IPS-18c (cell line): Measurements from ENCODE around the gene MRPS30.
"Not testable (repeated sequence)": the region's sequence is repeated elsewhere in the genome, so short reads cannot be mapped to it uniquely, and the experiment has no call there.

Experiments used
- H3K4me3 ChIP-seq: 2 replicates; pipeline ENCODE4 v1.7.0; 2013; ENCODE audit warnings: low read depth, mild to moderate bottlenecking, low read length, moderate library complexity; ENCODE audit not compliant: insufficient read depth
- H3K9me3 ChIP-seq: one replicate; pipeline ENCODE4 v1.6.1; 2013; ENCODE audit warnings: mild to moderate bottlenecking, low read length, moderate library complexity; ENCODE audit not compliant: control insufficient read depth, insufficient read depth

The MRPS30 gene

GRCh38 chr5:44808435-44809214 is at the start of gene MRPS30:
Gene MRPS30, plus strand, starts transcription at chr5:44808947. Its CDS starts 16 bp downstream, at chr5:44808963.
- peak within 1 kb of the TSS; percentile 95 for H3K4me3 ChIP-seq

GRCh38 chr5:44769200-44769876 is 39.4 kb upstream of the MRPS30 start:
- Histone ChIP-seq H3K4me3 (no peak overlapping the region), H3K9me3 (no peaks in the 10 kb centered on the region)

More at GRCh38 chr5:44808435-44809214, at the start of gene MRPS30:
- no peaks in the 10 kb centered on the region for H3K9me3 ChIP-seq

GRCh38 chr5:44769877-44770209 is 38.9 kb upstream of the MRPS30 start:
- Histone ChIP-seq H3K4me3 (no peak overlapping the region), H3K9me3 (no peaks in the 10 kb centered on the region)

- no peak overlapping the region for H3K4me3 ChIP-seq
- H3K9me3 ChIP-seq: no peaks in the 10 kb centered on the region
Observed at GRCh38 chr5:44770780-44771717, 37.7 kb upstream of the MRPS30 start.

GRCh38 chr5:44772397-44772796 is 36.4 kb upstream of the MRPS30 start:
- not testable (repeated sequence) for H3K4me3 ChIP-seq, H3K9me3 ChIP-seq

- Histone ChIP-seq H3K9me3 (no peaks in the 10 kb centered on the region), H3K4me3 (no peak overlapping the region)
Observed at GRCh38 chr5:44774279-44774880, 34.4 kb upstream of the MRPS30 start.

GRCh38 chr5:44779167-44779566 is 29.6 kb upstream of the MRPS30 start:
- no peaks in the 10 kb centered on the region for H3K9me3 ChIP-seq

GRCh38 chr5:44783634-44784315 is 25.0 kb upstream of the MRPS30 start:
- H3K4me3 ChIP-seq: no peak overlapping the region
- no peaks in the 10 kb centered on the region for H3K9me3 ChIP-seq

More at GRCh38 chr5:44779167-44779566, 29.6 kb upstream of the MRPS30 start:
- H3K4me3 ChIP-seq: no peak overlapping the region

GRCh38 chr5:44787731-44788130 is 21.0 kb upstream of the MRPS30 start:
- Histone ChIP-seq H3K4me3 (no peak overlapping the region), H3K9me3 (peaks cover 1% of the 10 kb centered on the region)

GRCh38 chr5:44789372-44789995 is 19.3 kb upstream of the MRPS30 start:
- H3K4me3 ChIP-seq, H3K9me3 ChIP-seq: not testable (repeated sequence)

GRCh38 chr5:44792031-44792673 is 16.6 kb upstream of the MRPS30 start:
- H3K4me3 ChIP-seq, H3K9me3 ChIP-seq: not testable (repeated sequence)

- H3K4me3 ChIP-seq: no peak overlapping the region
- peaks cover 14% of the 10 kb centered on the region for H3K9me3 ChIP-seq
Observed at GRCh38 chr5:44794371-44794770, 14.4 kb upstream of the MRPS30 start.

GRCh38 chr5:44795496-44795895 is 13.3 kb upstream of the MRPS30 start:
- H3K9me3 ChIP-seq: peaks cover 14% of the 10 kb centered on the region

GRCh38 chr5:44797841-44798240 is 10.9 kb upstream of the MRPS30 start:
- Histone ChIP-seq H3K9me3 (peaks cover 12% of the 10 kb centered on the region), H3K4me3 (no peak overlapping the region)

More at GRCh38 chr5:44795496-44795895, 13.3 kb upstream of the MRPS30 start:
- no peak overlapping the region for H3K4me3 ChIP-seq

GRCh38 chr5:44801992-44802391 is 6.8 kb upstream of the MRPS30 start:
- H3K4me3 ChIP-seq: no peak overlapping the region

GRCh38 chr5:44806608-44807007 is 2.1 kb upstream of the MRPS30 start:
- H3K4me3 ChIP-seq: no peak overlapping the region

More at GRCh38 chr5:44801992-44802391, 6.8 kb upstream of the MRPS30 start:
- peaks cover 4% of the 10 kb centered on the region for H3K9me3 ChIP-seq

More at GRCh38 chr5:44806608-44807007, 2.1 kb upstream of the MRPS30 start:
- no peaks in the 10 kb centered on the region for H3K9me3 ChIP-seq
